SK-N-SH (cell line): Measurements from ENCODE around the gene GALNT12.

Experiments used
- GABPA ChIP-seq: IDR thresholded peaks from 2 replicates; pipeline ENCODE4 v1.4.0; 2012; ENCODE audit warnings: low read depth, mild to moderate bottlenecking
- NRF1 ChIP-seq: IDR thresholded peaks from 2 replicates; pipeline ENCODE4 v1.6.1; 2012; ENCODE audit warnings: low read depth, mild to moderate bottlenecking, low read length
- POLR2AphosphoS5 ChIP-seq: IDR thresholded peaks from 2 replicates; pipeline ENCODE4 v1.6.1; 2012; ENCODE audit warnings: low read depth, low read length
- RFX5 ChIP-seq: IDR thresholded peaks from 2 replicates; pipeline ENCODE4 v1.6.1; 2012; ENCODE audit warnings: mild to moderate bottlenecking, improper control_type of control experiment, low read length
- SMC3 ChIP-seq: IDR thresholded peaks from 2 replicates; pipeline ENCODE4 v1.6.1; 2012; ENCODE audit warnings: low read depth, low read length, improper control_type of control experiment
- TF ChIP-seq, protein P1 (sequence below): fragments of 200-600 bp; sonication (generic); IDR thresholded peaks from 2 replicates; pipeline ENCODE4 v1.6.1; 2017; ENCODE audit warnings: antibody characterized with exemption, mild to moderate bottlenecking, moderate library complexity
- TF ChIP-seq, protein P2 (sequence below): IDR thresholded peaks from 2 replicates; pipeline ENCODE4 v1.4.0; 2012; ENCODE audit warnings: low read depth

DNA sequence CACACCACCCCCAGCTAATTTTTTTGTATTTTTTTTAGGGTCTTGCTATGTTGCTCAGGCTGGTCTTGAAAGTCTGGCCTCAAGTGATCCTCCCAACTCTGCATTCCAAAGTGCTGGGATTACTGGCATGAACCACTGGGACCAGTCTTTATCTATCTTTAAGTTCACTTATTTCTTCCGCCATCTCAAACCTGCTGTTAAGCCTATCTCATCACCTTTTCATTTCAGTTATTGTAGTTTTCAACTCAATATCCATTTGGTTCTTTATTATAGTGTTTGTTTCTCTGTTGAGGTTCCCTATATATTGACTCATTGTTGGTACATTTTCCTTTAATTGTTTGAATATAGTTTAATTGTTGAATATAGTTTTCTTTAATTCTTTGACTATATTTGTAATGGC, 48.1 kb downstream of the GALNT12 start:
- TF ChIP-seq SMC3 (no peak), RFX5 (no peak), GABPA (no peak), POLR2AphosphoS5 (no peak), NRF1 (no peak)
- TF ChIP-seq, protein P1, sequence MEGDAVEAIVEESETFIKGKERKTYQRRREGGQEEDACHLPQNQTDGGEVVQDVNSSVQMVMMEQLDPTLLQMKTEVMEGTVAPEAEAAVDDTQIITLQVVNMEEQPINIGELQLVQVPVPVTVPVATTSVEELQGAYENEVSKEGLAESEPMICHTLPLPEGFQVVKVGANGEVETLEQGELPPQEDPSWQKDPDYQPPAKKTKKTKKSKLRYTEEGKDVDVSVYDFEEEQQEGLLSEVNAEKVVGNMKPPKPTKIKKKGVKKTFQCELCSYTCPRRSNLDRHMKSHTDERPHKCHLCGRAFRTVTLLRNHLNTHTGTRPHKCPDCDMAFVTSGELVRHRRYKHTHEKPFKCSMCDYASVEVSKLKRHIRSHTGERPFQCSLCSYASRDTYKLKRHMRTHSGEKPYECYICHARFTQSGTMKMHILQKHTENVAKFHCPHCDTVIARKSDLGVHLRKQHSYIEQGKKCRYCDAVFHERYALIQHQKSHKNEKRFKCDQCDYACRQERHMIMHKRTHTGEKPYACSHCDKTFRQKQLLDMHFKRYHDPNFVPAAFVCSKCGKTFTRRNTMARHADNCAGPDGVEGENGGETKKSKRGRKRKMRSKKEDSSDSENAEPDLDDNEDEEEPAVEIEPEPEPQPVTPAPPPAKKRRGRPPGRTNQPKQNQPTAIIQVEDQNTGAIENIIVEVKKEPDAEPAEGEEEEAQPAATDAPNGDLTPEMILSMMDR: no peak
- TF ChIP-seq, protein P2, sequence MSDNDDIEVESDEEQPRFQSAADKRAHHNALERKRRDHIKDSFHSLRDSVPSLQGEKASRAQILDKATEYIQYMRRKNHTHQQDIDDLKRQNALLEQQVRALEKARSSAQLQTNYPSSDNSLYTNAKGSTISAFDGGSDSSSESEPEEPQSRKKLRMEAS: no peak
